ENCODE measurements around the gene SPTBN1. TPM values are rescaled to one million over a fixed set of nuclear protein-coding genes. Genes with fewer than 3 reads are reported as not detected.

Gene SPTBN1
- total and polyA plus RNA-seq, 2 of the 4 experiments (the other 2 are of a cell fraction): 49.1 to 241 TPM

GRCh38 chr2:54407693-54408092 lies 48.4 kb upstream of the SPTBN1 start:
- in situ Hi-C loops (cut with MboI; ENCODE audit: low sequenced_read_pairs) (no loop called here), dilution Hi-C loops (cut with HindIII; ENCODE audit: low sequenced_read_pairs, unreplicated experiment) (no loop called here)
- no peak overlapping the region for H4K91ac ChIP-seq (ENCODE audit: insufficient read depth, low read depth, low read length)

More at GRCh38 chr2:54407693-54408092, 48.4 kb upstream of the SPTBN1 start:
- no peak overlapping the region for H2AK9ac ChIP-seq (replicated peaks; ENCODE audit: low read depth, low read length, poor library complexity)
- H3K14ac ChIP-seq (replicated peaks; ENCODE audit: low read depth, low read length): no peak overlapping the region
- no peak overlapping the region for H3K9ac ChIP-seq (ENCODE audit: low read depth, low read length)
- DNase-seq (no peak), ATAC-seq (ENCODE audit: low read depth) (no peak)
- ChIA-PET CTCF (no interaction called here), POLR2A (ENCODE audit: unreplicated experiment) (no interaction called here)
- no peak overlapping the region for H3K4me2 ChIP-seq (ENCODE audit: low read depth, low read length)
- H3K4me1 ChIP-seq (ENCODE audit: control insufficient read depth, insufficient read depth, low read length): peaks cover 11% of the 10 kb centered on the region
- TF ChIP-seq MAFK (IDR thresholded peaks at IDR 0.05; ENCODE audit: low read depth, low read length): no peak
- TF ChIP-seq CEBPB (IDR thresholded peaks at IDR 0.05; ENCODE audit: low read depth, low read length): no peak
- TF ChIP-seq RCOR1 (IDR thresholded peaks at IDR 0.05; ENCODE audit: insufficient replicate concordance, low read length): no peak
- no peak for TF ChIP-seq MAZ (IDR thresholded peaks at IDR 0.05; ENCODE audit: borderline replicate concordance, low read depth, low read length)
- no peak for TF ChIP-seq BHLHE40 (IDR thresholded peaks at IDR 0.05; ENCODE audit: low read depth, low read length)
- TF ChIP-seq CHD1 (IDR thresholded peaks at IDR 0.05; ENCODE audit: low read depth, low read length): no peak
- TF ChIP-seq ELK1 (IDR thresholded peaks at IDR 0.05; ENCODE audit: borderline replicate concordance, low read depth, low read length): no peak
- TF ChIP-seq FOS (IDR thresholded peaks at IDR 0.05; ENCODE audit: low read depth, low read length): no peak
- TF ChIP-seq POLR2A (IDR thresholded peaks at IDR 0.05; ENCODE audit: low read depth, low read length): no peak
- no peak for TF ChIP-seq RFX5 (IDR thresholded peaks at IDR 0.05; ENCODE audit: low read depth, low read length)
- TF ChIP-seq RAD21 (IDR thresholded peaks at IDR 0.05; ENCODE audit: low read length): no peak
- no peak for TF ChIP-seq MXI1 (IDR thresholded peaks at IDR 0.05; ENCODE audit: borderline replicate concordance, low read depth, low read length)
- no peak for TF ChIP-seq USF2 (IDR thresholded peaks at IDR 0.05; ENCODE audit: low read depth, low read length)
- TF ChIP-seq CTCF (conservative IDR thresholded peaks at IDR 0.05; ENCODE audit: low read depth, low read length): no peak
- TF ChIP-seq NFE2L2 (IDR thresholded peaks at IDR 0.05; ENCODE audit: low read depth, low read length): no peak
- no peak for TF ChIP-seq SMC3 (IDR thresholded peaks at IDR 0.05; ENCODE audit: low read depth, low read length)
- H2BK20ac ChIP-seq (ENCODE audit: low read depth, low read length): no peak overlapping the region
- H3K23ac ChIP-seq (ENCODE audit: low read depth, low read length): no peak overlapping the region
- H3K18ac ChIP-seq (ENCODE audit: low read depth, low read length): no peak overlapping the region
- no CpG with 5 or more reads among the region's 3 CpGs for WGBS, 2 experiments (ENCODE audit: extremely low coverage in 2 of 2, insufficient read length in 1 of 2)
- no peak overlapping the region for H4K5ac ChIP-seq (ENCODE audit: low read depth, low read length)
- no peak overlapping the region for H2AFZ ChIP-seq (replicated peaks; ENCODE audit: low read length, poor library complexity)
- no TSS peak for BruUV-seq (replicated peaks)
- no peak overlapping the region for H3K27ac ChIP-seq (ENCODE audit: insufficient read depth, low read length)
- no peak overlapping the region for H4K8ac ChIP-seq (ENCODE audit: low read depth in 2 of 2, low read length in 2 of 2)
- no peak overlapping the region for H2BK15ac ChIP-seq (ENCODE audit: low read depth, low read length)
- H3K36me3 ChIP-seq (ENCODE audit: control insufficient read depth, insufficient read depth, low read length): no peaks in the 10 kb centered on the region
- no peaks in the 10 kb centered on the region for H3K9me3 ChIP-seq (ENCODE audit: control insufficient read depth, insufficient read depth, low read length)
- H2BK5ac ChIP-seq (ENCODE audit: low read depth, low read length, poor library complexity, severe bottlenecking): no peak overlapping the region
- H2AK5ac ChIP-seq (ENCODE audit: low read depth, low read length): no peak overlapping the region
- H3K79me1 ChIP-seq (ENCODE audit: low read depth in 1 of 2, low read length in 2 of 2): no peaks in the 10 kb centered on the region
- no peak overlapping the region for H2BK120ac ChIP-seq (ENCODE audit: low read depth, low read length)
- H3K56ac ChIP-seq (ENCODE audit: extremely low read depth, insufficient read depth, low read length): no peak overlapping the region
- no peak overlapping the region for H3K4ac ChIP-seq (ENCODE audit: low read depth, low read length)
- no peaks in the 10 kb centered on the region for H4K20me1 ChIP-seq (ENCODE audit: insufficient read depth, low read length)
- peaks cover 6% of the 10 kb centered on the region; the same call in 1 of the 2 replicates for H3K9me1 ChIP-seq (ENCODE audit: insufficient read depth, low read length)
- intact Hi-C loops (cut with micrococcal nuclease): no loop called here
- no peak overlapping the region for H3K4me3 ChIP-seq (ENCODE audit: insufficient read depth, low read depth, low read length)
- no peaks in the 10 kb centered on the region for H3K27me3 ChIP-seq (ENCODE audit: control insufficient read depth, insufficient read depth, low read length)

All from IMR-90 (cell line).